Measurements from ENCODE around the gene CDR2.

GRCh38 chr16:22366889-22367288 lies 7.5 kb downstream of the CDR2 start:
- no peak for TF ChIP-seq POLR2AphosphoS5 (IDR thresholded peaks at IDR 0.05; ENCODE audit: insufficient read depth in 1 of 2, low read depth in 1 of 2)
- no peak for TF ChIP-seq CTCF (IDR thresholded peaks at IDR 0.05)
- TF ChIP-seq POLR2A (IDR thresholded peaks at IDR 0.05), result no peak
